WTC11 (cell line): ENCODE data around the gene PCGF1. TPM values are rescaled to one million over a fixed set of nuclear protein-coding genes. Genes with fewer than 3 reads are reported as not detected.

Source experiments
- ATAC-seq: fragments of 200-7000 bp; cut with Tn5 transposase; 2 replicates; pipeline ENCODE4 v1.10.0; 2021; ENCODE audit warnings: mild to moderate bottlenecking, moderate library complexity
- CTCF ChIA-PET: fragments of 300-600 bp; sonication (Branson Sonifier 250); formaldehyde crosslinking; loops from one replicate; lab custom pipeline; 2021; ENCODE audit warnings: antibody characterized with exemption; lab: Charles Lee
- POLR2A ChIA-PET: fragments of 350-600 bp; sonication (Branson Sonifier 250); formaldehyde crosslinking; loops from one replicate; lab custom pipeline; 2021; ENCODE audit warnings: antibody characterized with exemption; lab: Charles Lee
- DNase-seq: peaks from one replicate; pipeline ENCODE4 v3.0.0; 2021; ENCODE audit warnings: low spot score
- H3K27ac Mint-ChIP-seq: 2 replicates; pipeline ENCODE4 v1.8.0; 2021; ENCODE audit warnings: mixed read lengths
- H3K27me3 Mint-ChIP-seq: 2 replicates; pipeline ENCODE4 v1.8.0; 2021; ENCODE audit warnings: low read depth, mild to moderate bottlenecking, moderate library complexity, mixed read lengths
- H3K36me3 Mint-ChIP-seq: 2 replicates; pipeline ENCODE4 v1.8.0; 2021; ENCODE audit warnings: mixed read lengths
- H3K4me1 Mint-ChIP-seq: 2 replicates; pipeline ENCODE4 v1.8.0; 2022; ENCODE audit warnings: mixed read lengths
- H3K4me3 Mint-ChIP-seq: 2 replicates; pipeline ENCODE4 v1.8.0; 2021; ENCODE audit warnings: mild to moderate bottlenecking, moderate library complexity, mixed read lengths
- H3K9me3 Mint-ChIP-seq: 2 replicates; pipeline ENCODE4 v1.8.0; 2021; ENCODE audit warnings: mixed read lengths
- AR ChIP-seq: fragments of 250-450 bp; sonication (Bioruptor Pico); IDR thresholded peaks from 2 replicates; pipeline ENCODE4 v1.9.0; 2021; ENCODE audit warnings: mild to moderate bottlenecking
- ATF1 ChIP-seq: sonication (generic); formaldehyde crosslinking; IDR thresholded peaks from 2 replicates; pipeline ENCODE4 v1.8.1; 2023; ENCODE audit warnings: mild to moderate bottlenecking, moderate library complexity, missing genetic modification reagents
- CBFB ChIP-seq: sonication (generic); formaldehyde crosslinking; IDR thresholded peaks from 2 replicates; pipeline ENCODE4 v1.8.1; 2022; ENCODE audit warnings: mild to moderate bottlenecking, low read depth, missing genetic modification reagents
- CREM ChIP-seq: sonication (generic); formaldehyde crosslinking; IDR thresholded peaks from 2 replicates; pipeline ENCODE4 v1.8.1; 2022; ENCODE audit warnings: mild to moderate bottlenecking, missing genetic modification reagents, moderate library complexity
- FOXK1 ChIP-seq: sonication (generic); formaldehyde crosslinking; IDR thresholded peaks from 2 replicates; pipeline ENCODE4 v1.8.0; 2022; ENCODE audit warnings: mild to moderate bottlenecking, moderate library complexity, missing genetic modification reagents
- GABPB1 ChIP-seq: sonication (generic); formaldehyde crosslinking; IDR thresholded peaks from 2 replicates; pipeline ENCODE4 v1.8.1; 2023; ENCODE audit warnings: mild to moderate bottlenecking, missing genetic modification reagents
- HMGA2 ChIP-seq: fragments of 250-450 bp; sonication (Bioruptor Pico); IDR thresholded peaks from 2 replicates; pipeline ENCODE4 v1.4.0; 2021; ENCODE audit warnings: mild to moderate bottlenecking, moderate library complexity
- IRF2 ChIP-seq: sonication (generic); formaldehyde crosslinking; IDR thresholded peaks from 2 replicates; pipeline ENCODE4 v1.8.0; 2022; ENCODE audit warnings: low read depth, missing genetic modification reagents, borderline replicate concordance
- JUN ChIP-seq: sonication (generic); formaldehyde crosslinking; IDR thresholded peaks from 2 replicates; pipeline ENCODE4 v1.8.0; 2023; ENCODE audit warnings: mild to moderate bottlenecking, missing genetic modification reagents
- MXD4 ChIP-seq: fragments of 250-450 bp; sonication (Bioruptor Pico); IDR thresholded peaks from 2 replicates; pipeline ENCODE4 v1.8.0; 2021; ENCODE audit warnings: mild to moderate bottlenecking, moderate library complexity, borderline replicate concordance
- NFATC4 ChIP-seq: fragments of 250-450 bp; sonication (Bioruptor Pico); IDR thresholded peaks from 2 replicates; pipeline ENCODE4 v1.9.0; 2021; ENCODE audit warnings: mild to moderate bottlenecking
- OVOL2 ChIP-seq: fragments of 250-450 bp; sonication (Bioruptor Pico); IDR thresholded peaks from 2 replicates; pipeline ENCODE4 v1.9.0; 2021; ENCODE audit warnings: mild to moderate bottlenecking, borderline replicate concordance
- PRRX2 ChIP-seq: fragments of 250-450 bp; sonication (Bioruptor Pico); IDR thresholded peaks from 2 replicates; pipeline ENCODE4 v1.8.0; 2021; ENCODE audit warnings: mild to moderate bottlenecking
- TCF7 ChIP-seq: sonication (generic); formaldehyde crosslinking; IDR thresholded peaks from 2 replicates; pipeline ENCODE4 v1.8.0; 2022; ENCODE audit warnings: mild to moderate bottlenecking, low read depth, missing genetic modification reagents, moderate library complexity
- TEAD1 ChIP-seq: sonication (generic); formaldehyde crosslinking; IDR thresholded peaks from 2 replicates; pipeline ENCODE4 v1.8.0; 2022; ENCODE audit warnings: mild to moderate bottlenecking, missing genetic modification reagents
- ZNF138 ChIP-seq: sonication (generic); formaldehyde crosslinking; conservative IDR thresholded peaks from 2 replicates; pipeline ENCODE4 v1.8.1; 2022; ENCODE audit warnings: mild to moderate bottlenecking, moderate library complexity, missing genetic modification reagents
- ZSCAN18 ChIP-seq: fragments of 250-450 bp; sonication (Bioruptor Pico); IDR thresholded peaks from 2 replicates; pipeline ENCODE4 v2.1.2; 2022; ENCODE audit warnings: mild to moderate bottlenecking, moderate library complexity
- total RNA-seq: library from RNA; stranded (reverse); gene quantifications from 3 replicates; pipeline ENCODE4 v1.2.3, GENCODE V29; 2021
- TF ChIP-seq, protein P1 (sequence below): sonication (generic); formaldehyde crosslinking; IDR thresholded peaks from 2 replicates; pipeline ENCODE4 v1.8.1; 2022; ENCODE audit warnings: missing genetic modification reagents, borderline replicate concordance
- TF ChIP-seq, protein P2 (sequence below): sonication (generic); formaldehyde crosslinking; IDR thresholded peaks from 2 replicates; pipeline ENCODE4 v1.8.1; 2022; ENCODE audit warnings: mild to moderate bottlenecking, missing genetic modification reagents, moderate library complexity, borderline replicate concordance
- TF ChIP-seq, protein P3 (sequence below): sonication (generic); formaldehyde crosslinking; IDR thresholded peaks from 2 replicates; pipeline ENCODE4 v1.8.1; 2023; ENCODE audit warnings: mild to moderate bottlenecking, missing genetic modification reagents

The PCGF1 gene
- total RNA-seq, 1 experiment from 2014 or later = 15.7 TPM

DNA sequence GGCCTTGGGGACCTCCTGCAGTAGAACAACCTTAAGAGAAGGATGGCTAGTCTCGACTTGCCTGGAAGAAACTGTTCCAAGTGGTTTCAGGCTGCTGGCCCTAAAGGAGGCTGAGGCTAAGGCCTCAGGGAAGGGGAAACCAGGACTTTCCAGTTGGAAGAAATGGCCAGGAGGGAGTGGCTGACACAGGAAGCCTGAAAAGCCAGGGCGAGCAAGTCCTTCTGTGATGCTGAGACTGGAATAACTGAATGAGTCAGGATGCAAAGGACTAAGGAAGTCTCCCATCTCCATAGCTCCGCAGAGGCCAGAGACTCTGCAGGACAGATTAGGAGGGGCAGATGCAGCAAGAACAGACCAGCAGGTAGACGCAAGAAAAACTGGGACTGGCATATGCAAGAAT is 29.6 kb upstream of the PCGF1 start:
- CTCF ChIA-PET = no interaction called here
- H3K27ac Mint-ChIP-seq = no peak overlapping the region
- ATAC-seq = no peak
- POLR2A ChIA-PET = no interaction called here
- no peak for DNase-seq
- no peaks in the 10 kb centered on the region for H3K9me3 Mint-ChIP-seq
- H3K4me1 Mint-ChIP-seq = peaks cover 8% of the 10 kb centered on the region; the same call in 1 of the 2 replicates
- H3K36me3 Mint-ChIP-seq = peaks cover 16% of the 10 kb centered on the region
- TF ChIP-seq ZSCAN18 (no peak), ZNF138 (CRISPR knock-in tag) (no peak), MXD4 (no peak), ATF1 (CRISPR knock-in tag) (no peak), FOXK1 (CRISPR knock-in tag) (no peak), OVOL2 (CRISPR knock-in tag) (no peak), AR (CRISPR knock-in tag) (no peak), HMGA2 (CRISPR knock-in tag) (no peak), TEAD1 (CRISPR knock-in tag) (no peak), PRRX2 (CRISPR knock-in tag) (no peak), NFATC4 (CRISPR knock-in tag) (no peak), CREM (no peak), IRF2 (CRISPR knock-in tag) (no peak), TCF7 (CRISPR knock-in tag) (no peak), JUN (CRISPR knock-in tag) (no peak), GABPB1 (no peak)
- TF ChIP-seq, protein P1, sequence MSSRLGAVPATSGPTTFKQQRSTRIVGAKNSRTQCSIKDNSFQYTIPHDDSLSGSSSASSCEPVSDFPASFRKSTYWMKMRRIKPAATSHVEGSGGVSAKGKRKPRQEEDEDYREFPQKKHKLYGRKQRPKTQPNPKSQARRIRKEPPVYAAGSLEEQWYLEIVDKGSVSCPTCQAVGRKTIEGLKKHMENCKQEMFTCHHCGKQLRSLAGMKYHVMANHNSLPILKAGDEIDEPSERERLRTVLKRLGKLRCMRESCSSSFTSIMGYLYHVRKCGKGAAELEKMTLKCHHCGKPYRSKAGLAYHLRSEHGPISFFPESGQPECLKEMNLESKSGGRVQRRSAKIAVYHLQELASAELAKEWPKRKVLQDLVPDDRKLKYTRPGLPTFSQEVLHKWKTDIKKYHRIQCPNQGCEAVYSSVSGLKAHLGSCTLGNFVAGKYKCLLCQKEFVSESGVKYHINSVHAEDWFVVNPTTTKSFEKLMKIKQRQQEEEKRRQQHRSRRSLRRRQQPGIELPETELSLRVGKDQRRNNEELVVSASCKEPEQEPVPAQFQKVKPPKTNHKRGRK = no peak
- TF ChIP-seq, protein P2, sequence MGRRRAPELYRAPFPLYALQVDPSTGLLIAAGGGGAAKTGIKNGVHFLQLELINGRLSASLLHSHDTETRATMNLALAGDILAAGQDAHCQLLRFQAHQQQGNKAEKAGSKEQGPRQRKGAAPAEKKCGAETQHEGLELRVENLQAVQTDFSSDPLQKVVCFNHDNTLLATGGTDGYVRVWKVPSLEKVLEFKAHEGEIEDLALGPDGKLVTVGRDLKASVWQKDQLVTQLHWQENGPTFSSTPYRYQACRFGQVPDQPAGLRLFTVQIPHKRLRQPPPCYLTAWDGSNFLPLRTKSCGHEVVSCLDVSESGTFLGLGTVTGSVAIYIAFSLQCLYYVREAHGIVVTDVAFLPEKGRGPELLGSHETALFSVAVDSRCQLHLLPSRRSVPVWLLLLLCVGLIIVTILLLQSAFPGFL (CRISPR knock-in tag) = no peak
- no peak overlapping the region for H3K4me3 Mint-ChIP-seq
- H3K27me3 Mint-ChIP-seq = 0 out of 2 replicates have a peak, but pooled peaks cover 3% of the 10 kb centered on the region

GRCh38 chr2:74536166-74536950 is 28.9 kb upstream of the PCGF1 start:
- CTCF ChIA-PET = interaction anchor here (1.6 kb wide), 1 partner anchor 10 kb away, joined by 5 read pairs; the partner anchor contains the start of gene DQX1
- no peak for DNase-seq
- H3K4me3 Mint-ChIP-seq = no peak overlapping the region
- no peak for ATAC-seq
- peaks cover 8% of the 10 kb centered on the region; the same call in 1 of the 2 replicates for H3K4me1 Mint-ChIP-seq
- 0 out of 2 replicates have a peak, but pooled peaks cover 3% of the 10 kb centered on the region for H3K27me3 Mint-ChIP-seq
- no peaks in the 10 kb centered on the region for H3K9me3 Mint-ChIP-seq
- no peak overlapping the region for H3K27ac Mint-ChIP-seq
- peaks cover 16% of the 10 kb centered on the region for H3K36me3 Mint-ChIP-seq
- POLR2A ChIA-PET = no interaction called here
- TF ChIP-seq AR (CRISPR knock-in tag) (no peak), OVOL2 (CRISPR knock-in tag) (no peak), CBFB (CRISPR knock-in tag) (no peak), IRF2 (CRISPR knock-in tag) (no peak), MXD4 (no peak)
- TF ChIP-seq, protein P3, sequence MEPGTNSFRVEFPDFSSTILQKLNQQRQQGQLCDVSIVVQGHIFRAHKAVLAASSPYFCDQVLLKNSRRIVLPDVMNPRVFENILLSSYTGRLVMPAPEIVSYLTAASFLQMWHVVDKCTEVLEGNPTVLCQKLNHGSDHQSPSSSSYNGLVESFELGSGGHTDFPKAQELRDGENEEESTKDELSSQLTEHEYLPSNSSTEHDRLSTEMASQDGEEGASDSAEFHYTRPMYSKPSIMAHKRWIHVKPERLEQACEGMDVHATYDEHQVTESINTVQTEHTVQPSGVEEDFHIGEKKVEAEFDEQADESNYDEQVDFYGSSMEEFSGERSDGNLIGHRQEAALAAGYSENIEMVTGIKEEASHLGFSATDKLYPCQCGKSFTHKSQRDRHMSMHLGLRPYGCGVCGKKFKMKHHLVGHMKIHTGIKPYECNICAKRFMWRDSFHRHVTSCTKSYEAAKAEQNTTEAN (CRISPR knock-in tag) = no peak
